Rectal smooth muscle tissue (tissue), 1 donor: Measurements from ENCODE around the gene TRMT44.
"Not testable (repeated sequence)": the region's sequence is repeated elsewhere in the genome, so short reads cannot be mapped to it uniquely, and the experiment has no call there.

Experiments
- H3K27ac ChIP-seq: one replicate; pipeline ENCODE4 v1.7.0; 2013; ENCODE audit warnings: low read depth, low read length, inconsistent platforms
- H3K27me3 ChIP-seq: one replicate; pipeline ENCODE4 v1.7.0; 2013; ENCODE audit warnings: low read length; ENCODE audit not compliant: control insufficient read depth, insufficient read depth
- H3K36me3 ChIP-seq: one replicate; pipeline ENCODE4 v1.7.0; 2013; ENCODE audit warnings: low read length; ENCODE audit not compliant: control insufficient read depth, insufficient read depth
- H3K4me1 ChIP-seq: one replicate; pipeline ENCODE4 v1.7.0; 2013; ENCODE audit warnings: low read length; ENCODE audit not compliant: control insufficient read depth, insufficient read depth
- H3K4me3 ChIP-seq: one replicate; pipeline ENCODE4 v1.7.0; 2013; ENCODE audit warnings: low read length
- H3K9ac ChIP-seq: one replicate; pipeline ENCODE4 v1.7.0; 2013; ENCODE audit warnings: low read length

TRMT44 gene

GRCh38 chr4:8508266-8508665 lies 67.7 kb downstream of the TRMT44 start:
- H3K27ac ChIP-seq = no peak overlapping the region
- H3K27me3 ChIP-seq = no peaks in the 10 kb centered on the region
- H3K36me3 ChIP-seq = no peaks in the 10 kb centered on the region
- H3K4me1 ChIP-seq = peaks cover 17% of the 10 kb centered on the region
- no peak overlapping the region for H3K9ac ChIP-seq
- no peak overlapping the region for H3K4me3 ChIP-seq

- H3K36me3 ChIP-seq = no peaks in the 10 kb centered on the region
- no peak overlapping the region for H3K9ac ChIP-seq
- peaks cover 17% of the 10 kb centered on the region for H3K4me1 ChIP-seq
- H3K27ac ChIP-seq = no peak overlapping the region
- H3K4me3 ChIP-seq = no peak overlapping the region
- no peaks in the 10 kb centered on the region for H3K27me3 ChIP-seq
These were observed 68.2 kb downstream of the TRMT44 start for GRCh38 chr4:8508740-8509139.

- Histone ChIP-seq H3K9ac (no peak overlapping the region), H3K27ac (no peak overlapping the region), H3K4me3 (no peak overlapping the region), H3K4me1 (peaks cover 15% of the 10 kb centered on the region), H3K36me3 (no peaks in the 10 kb centered on the region), H3K27me3 (no peaks in the 10 kb centered on the region)
These were observed 68.9 kb downstream of the TRMT44 start for GRCh38 chr4:8509311-8509950.

- no peaks in the 10 kb centered on the region for H3K27me3 ChIP-seq
- no peak overlapping the region for H3K27ac ChIP-seq
- H3K36me3 ChIP-seq = no peaks in the 10 kb centered on the region
- peaks cover 15% of the 10 kb centered on the region for H3K4me1 ChIP-seq
- H3K9ac ChIP-seq = no peak overlapping the region
- no peak overlapping the region for H3K4me3 ChIP-seq
These were observed 69.6 kb downstream of the TRMT44 start for GRCh38 chr4:8510191-8510590.

GRCh38 chr4:8510611-8511285 lies 70.2 kb downstream of the TRMT44 start:
- Histone ChIP-seq H3K4me3 (no peak overlapping the region), H3K27me3 (no peaks in the 10 kb centered on the region), H3K36me3 (no peaks in the 10 kb centered on the region), H3K9ac (no peak overlapping the region), H3K4me1 (peaks cover 15% of the 10 kb centered on the region), H3K27ac (no peak overlapping the region)

- Histone ChIP-seq H3K36me3 (no peaks in the 10 kb centered on the region), H3K27me3 (no peaks in the 10 kb centered on the region), H3K9ac (no peak overlapping the region), H3K4me3 (no peak overlapping the region), H3K4me1 (no peaks in the 10 kb centered on the region), H3K27ac (no peak overlapping the region)
These were observed 71.9 kb downstream of the TRMT44 start for GRCh38 chr4:8512510-8512909.

- H3K4me1 ChIP-seq, H3K4me3 ChIP-seq, H3K27ac ChIP-seq, H3K9ac ChIP-seq, H3K27me3 ChIP-seq, H3K36me3 ChIP-seq: not testable (repeated sequence)
These were observed 72.5 kb downstream of the TRMT44 start for GRCh38 chr4:8513080-8513479.

GRCh38 chr4:8513931-8514330 lies 73.4 kb downstream of the TRMT44 start:
- Histone ChIP-seq H3K27ac (no peak overlapping the region), H3K27me3 (no peaks in the 10 kb centered on the region), H3K9ac (no peak overlapping the region), H3K4me3 (no peak overlapping the region), H3K36me3 (no peaks in the 10 kb centered on the region), H3K4me1 (no peaks in the 10 kb centered on the region)

- H3K4me1 ChIP-seq = no peaks in the 10 kb centered on the region
- H3K36me3 ChIP-seq = no peaks in the 10 kb centered on the region
- no peak overlapping the region for H3K27ac ChIP-seq
- H3K4me3 ChIP-seq = no peak overlapping the region
- H3K9ac ChIP-seq = no peak overlapping the region
- H3K27me3 ChIP-seq = no peaks in the 10 kb centered on the region
These were observed 73.8 kb downstream of the TRMT44 start for GRCh38 chr4:8514391-8514790.

- Histone ChIP-seq H3K4me3 (no peak overlapping the region), H3K27ac (no peak overlapping the region), H3K9ac (no peak overlapping the region), H3K27me3 (no peaks in the 10 kb centered on the region), H3K36me3 (no peaks in the 10 kb centered on the region), H3K4me1 (no peaks in the 10 kb centered on the region)
These were observed 74.9 kb downstream of the TRMT44 start for GRCh38 chr4:8515316-8516060.

- no peak overlapping the region for H3K4me3 ChIP-seq
- no peaks in the 10 kb centered on the region for H3K4me1 ChIP-seq
- no peaks in the 10 kb centered on the region for H3K27me3 ChIP-seq
- no peak overlapping the region for H3K9ac ChIP-seq
- no peaks in the 10 kb centered on the region for H3K36me3 ChIP-seq
- no peak overlapping the region for H3K27ac ChIP-seq
These were observed 75.5 kb downstream of the TRMT44 start for GRCh38 chr4:8516061-8516573.

- H3K9ac ChIP-seq = no peak overlapping the region
- no peak overlapping the region for H3K4me3 ChIP-seq
- H3K27ac ChIP-seq = no peak overlapping the region
- no peaks in the 10 kb centered on the region for H3K36me3 ChIP-seq
- H3K4me1 ChIP-seq = no peaks in the 10 kb centered on the region
- H3K27me3 ChIP-seq = no peaks in the 10 kb centered on the region
These were observed 76.5 kb downstream of the TRMT44 start for GRCh38 chr4:8516996-8517550.
